Karpas-422 (cell line): ENCODE measurements around the gene LDLRAD1. TPM values are rescaled to one million over a fixed set of nuclear protein-coding genes. Genes with fewer than 3 reads are reported as not detected.
"Not testable (repeated sequence)": the region's sequence is repeated elsewhere in the genome, so short reads cannot be mapped to it uniquely, and the experiment has no call there.

ENCODE experiments used
- DNase-seq: peaks from one replicate; pipeline ENCODE4 v3.0.0-alpha.2; 2015
- H2AFZ ChIP-seq: fragments of 200-600 bp; sonication (generic); 2 replicates; pipeline ENCODE4 v1.6.1; 2014; ENCODE audit warnings: antibody characterized with exemption, low read length, mixed read lengths
- H3K27ac ChIP-seq: fragments of 200-600 bp; sonication (generic); 2 replicates; pipeline ENCODE4 v1.5.1; 2014; ENCODE audit warnings: mild to moderate bottlenecking, low read length, moderate library complexity
- H3K27me3 ChIP-seq: fragments of 200-600 bp; sonication (generic); 2 replicates; pipeline ENCODE4 v1.6.1; 2014; ENCODE audit warnings: low read length, mixed read lengths
- H3K36me3 ChIP-seq: fragments of 200-600 bp; sonication (generic); 2 replicates; pipeline ENCODE4 v1.6.1; 2014; ENCODE audit warnings: low read length, mixed read lengths; ENCODE audit not compliant: insufficient read depth
- H3K4me1 ChIP-seq: fragments of 200-600 bp; sonication (generic); 2 replicates; pipeline ENCODE4 v1.6.1; 2014; ENCODE audit warnings: mild to moderate bottlenecking, low read length, mixed read lengths
- H3K4me2 ChIP-seq: fragments of 200-600 bp; sonication (generic); 2 replicates; pipeline ENCODE4 v1.6.1; 2014; ENCODE audit warnings: low read length, low read depth, mild to moderate bottlenecking; ENCODE audit not compliant: poor library complexity, severe bottlenecking
- H3K4me3 ChIP-seq: fragments of 200-600 bp; sonication (generic); 2 replicates; pipeline ENCODE4 v1.5.1; 2014; ENCODE audit warnings: mild to moderate bottlenecking, antibody characterized with exemption, low read length, mixed read lengths
- H3K79me2 ChIP-seq: fragments of 200-600 bp; sonication (generic); 2 replicates; pipeline ENCODE4 v1.6.1; 2014; ENCODE audit warnings: mild to moderate bottlenecking, low read length, mixed read lengths
- H3K9ac ChIP-seq: fragments of 200-600 bp; sonication (generic); 2 replicates; pipeline ENCODE4 v1.6.0; 2014; ENCODE audit warnings: low read length
- H3K9me2 ChIP-seq: fragments of 200-600 bp; sonication (generic), shearing (Covaris generic); replicated peaks from 2 replicates; pipeline ENCODE4 v1.6.0; 2014; ENCODE audit warnings: mild to moderate bottlenecking, low read length, moderate library complexity; ENCODE audit not compliant: insufficient read depth
- H3K9me3 ChIP-seq: fragments of 300-700, 200-600 bp; sonication (generic); 2 replicates; pipeline ENCODE4 v1.6.1; 2014; ENCODE audit warnings: low read length, mixed read lengths
- H4K20me1 ChIP-seq: fragments of 200-600 bp; sonication (generic); 2 replicates; pipeline ENCODE4 v1.6.1; 2014; ENCODE audit warnings: mild to moderate bottlenecking, antibody characterized with exemption, low read length, low read depth; ENCODE audit not compliant: insufficient read depth
- total RNA-seq: library from RNA; depleted of rRNA; stranded (reverse); fragments of >200 nt; shearing (Covaris generic); gene quantifications from 2 replicates; pipeline ENCODE4 v1.2.3, GENCODE V29; 2014; ENCODE audit warnings: low replicate concordance

LDLRAD1 gene
- total RNA-seq, 1 experiment from 2014 or later = not detected

- Histone ChIP-seq H3K36me3 (no peaks in the 10 kb centered on the region), H3K9me2 (no peaks in the 10 kb centered on the region), H4K20me1 (no peaks in the 10 kb centered on the region), H3K4me2 (peak overlapping the region; percentile 44), H3K27me3 (no peaks in the 10 kb centered on the region), H2AFZ (no peak overlapping the region), H3K27ac (no peak overlapping the region), H3K9ac (no peak overlapping the region), H3K9me3 (no peaks in the 10 kb centered on the region), H3K79me2 (no peaks in the 10 kb centered on the region), H3K4me3 (no peak overlapping the region), H3K4me1 (peaks cover 10% of the 10 kb centered on the region)
- DNase-seq = no peak
Observed at GRCh38 chr1:53979712-53980450, 38.1 kb downstream of the LDLRAD1 start.

DNA sequence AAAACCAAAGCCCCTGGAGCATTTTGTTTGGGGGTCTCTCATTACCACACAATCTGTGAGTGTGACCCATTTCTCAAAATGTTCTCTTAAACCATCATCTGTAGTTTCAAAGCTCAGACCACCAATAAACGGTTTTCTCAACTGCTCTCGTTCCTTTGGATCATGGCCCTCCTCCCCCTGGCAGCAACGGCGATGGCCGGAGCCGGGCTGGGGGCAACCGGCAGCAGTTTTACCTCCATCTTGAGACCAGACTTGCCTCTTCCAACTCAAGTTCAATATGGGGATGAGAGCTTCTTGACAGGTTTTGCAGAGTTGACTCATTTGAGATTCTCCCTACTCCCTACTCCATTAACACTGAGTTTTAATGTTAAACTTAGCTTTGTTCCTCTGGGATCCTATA, 42.1 kb downstream of the LDLRAD1 start:
- Histone ChIP-seq H3K9me2 (no peaks in the 10 kb centered on the region), H3K9me3 (no peaks in the 10 kb centered on the region), H3K36me3 (peaks cover 2% of the 10 kb centered on the region; the same call in 1 of the 2 replicates), H3K4me2 (no peak overlapping the region), H3K79me2 (no peaks in the 10 kb centered on the region), H3K27me3 (no peaks in the 10 kb centered on the region), H3K4me1 (peaks cover 22% of the 10 kb centered on the region), H2AFZ (no peak overlapping the region), H3K9ac (no peak overlapping the region), H4K20me1 (no peaks in the 10 kb centered on the region), H3K27ac (no peak overlapping the region), H3K4me3 (no peak overlapping the region)
- DNase-seq = no peak

DNA sequence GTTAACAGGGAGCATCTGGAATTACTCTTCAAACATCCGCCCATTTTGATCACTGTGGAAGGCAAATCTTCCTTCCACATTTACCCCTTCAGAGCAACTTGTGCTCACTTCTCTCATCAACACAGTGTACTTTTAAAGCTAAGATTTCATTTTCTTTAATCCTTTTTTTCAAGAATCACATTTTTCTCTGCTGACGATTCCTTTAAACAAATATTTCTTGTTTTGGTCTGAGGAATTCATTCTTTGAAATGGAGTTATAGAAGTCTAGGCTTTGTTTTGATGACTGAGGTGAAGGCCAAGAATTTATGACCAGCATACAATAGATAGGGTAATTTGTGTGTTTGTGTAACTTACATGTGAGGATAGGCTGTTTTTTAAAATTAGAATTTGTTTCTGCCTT, 46.3 kb downstream of the LDLRAD1 start:
- Histone ChIP-seq H3K4me3 (no peak overlapping the region), H3K27ac (no peak overlapping the region), H3K36me3 (peaks cover 29% of the 10 kb centered on the region; the same call in 1 of the 2 replicates), H3K4me2 (no peak overlapping the region), H2AFZ (no peak overlapping the region), H3K79me2 (no peaks in the 10 kb centered on the region), H4K20me1 (no peaks in the 10 kb centered on the region), H3K9ac (no peak overlapping the region), H3K27me3 (no peaks in the 10 kb centered on the region), H3K4me1 (peaks cover 12% of the 10 kb centered on the region), H3K9me2 (no peaks in the 10 kb centered on the region), H3K9me3 (no peaks in the 10 kb centered on the region)
- no peak for DNase-seq

DNA sequence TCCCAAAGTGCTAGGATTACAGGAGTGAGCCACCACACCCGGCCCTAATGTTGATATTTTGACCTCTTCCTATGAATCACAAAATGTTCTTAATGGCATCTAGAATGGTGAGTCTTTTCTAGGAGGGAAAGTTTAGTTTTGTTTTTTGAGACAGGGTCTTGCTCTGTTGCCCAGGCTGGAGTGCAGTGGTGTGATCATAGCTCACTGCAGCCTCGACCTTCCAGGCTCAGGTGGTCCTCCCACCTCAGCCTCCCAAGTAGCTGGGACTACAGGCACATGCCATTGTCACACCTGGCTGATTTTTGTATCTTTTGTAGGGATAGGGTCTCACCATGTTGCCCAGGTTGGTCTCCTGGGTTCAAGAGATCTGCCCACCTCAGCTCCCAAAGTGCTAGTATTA, 48.7 kb downstream of the LDLRAD1 start:
- H3K36me3 ChIP-seq = peaks cover 44% of the 10 kb centered on the region; the same call in 1 of the 2 replicates
- not testable (repeated sequence) for H3K27me3 ChIP-seq, H3K4me3 ChIP-seq, H2AFZ ChIP-seq, H3K79me2 ChIP-seq, H3K4me2 ChIP-seq, H3K9ac ChIP-seq, H3K9me2 ChIP-seq, H3K9me3 ChIP-seq, DNase-seq, H4K20me1 ChIP-seq, H3K27ac ChIP-seq
- H3K4me1 ChIP-seq = peaks cover 12% of the 10 kb centered on the region

DNA sequence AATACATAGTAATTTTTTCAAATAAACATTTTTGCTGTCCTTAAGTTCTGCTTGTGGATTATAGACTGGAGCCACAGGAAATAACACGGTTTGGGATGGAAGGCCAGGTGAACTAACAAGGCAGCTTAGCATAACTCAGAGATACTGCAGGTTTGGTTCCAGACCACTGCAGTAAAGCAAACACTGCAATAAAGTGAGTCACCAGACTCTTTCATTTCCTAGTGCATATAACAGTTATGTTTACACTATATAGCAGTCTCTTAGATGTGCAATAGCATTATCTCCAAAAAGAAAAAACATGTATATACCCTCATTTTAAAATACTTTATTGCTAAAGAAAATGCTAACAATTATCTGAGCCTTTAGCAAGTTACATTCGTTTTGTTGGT, 49.9 kb downstream of the LDLRAD1 start:
- no peaks in the 10 kb centered on the region for H3K79me2 ChIP-seq
- H3K9me2 ChIP-seq = no peaks in the 10 kb centered on the region
- H2AFZ ChIP-seq = no peak overlapping the region

GRCh38 chr1:53967409-53968124, 50.4 kb downstream of the LDLRAD1 start:
- no peaks in the 10 kb centered on the region for H3K79me2 ChIP-seq
- no peaks in the 10 kb centered on the region for H3K27me3 ChIP-seq
- H3K9me3 ChIP-seq = no peaks in the 10 kb centered on the region
- DNase-seq = no peak
- H4K20me1 ChIP-seq = no peaks in the 10 kb centered on the region
- no peak overlapping the region for H2AFZ ChIP-seq
- H3K36me3 ChIP-seq = peaks cover 56% of the 10 kb centered on the region
- H3K4me2 ChIP-seq = no peak overlapping the region
- no peak overlapping the region for H3K27ac ChIP-seq
- no peaks in the 10 kb centered on the region for H3K9me2 ChIP-seq
- H3K4me1 ChIP-seq = peaks cover 13% of the 10 kb centered on the region
- H3K9ac ChIP-seq = no peak overlapping the region
- H3K4me3 ChIP-seq = no peak overlapping the region

More for the DNA sequence above, 49.9 kb downstream of the LDLRAD1 start:
- H3K4me2 ChIP-seq = no peak overlapping the region
- H3K4me1 ChIP-seq = peaks cover 13% of the 10 kb centered on the region
- H3K9ac ChIP-seq = no peak overlapping the region
- no peaks in the 10 kb centered on the region for H3K9me3 ChIP-seq
- H3K27me3 ChIP-seq = no peaks in the 10 kb centered on the region
- no peak overlapping the region for H3K4me3 ChIP-seq
- H4K20me1 ChIP-seq = no peaks in the 10 kb centered on the region
- no peak overlapping the region for H3K27ac ChIP-seq
- H3K36me3 ChIP-seq = peaks cover 52% of the 10 kb centered on the region
- DNase-seq = no peak

- H3K9me2 ChIP-seq = no peaks in the 10 kb centered on the region
- no peak for DNase-seq
- H3K36me3 ChIP-seq = peaks cover 63% of the 10 kb centered on the region
Observed at GRCh38 chr1:53966794-53967193, 51.2 kb downstream of the LDLRAD1 start.

GRCh38 chr1:53964109-53964508, 53.9 kb downstream of the LDLRAD1 start:
- peaks cover 20% of the 10 kb centered on the region for H3K4me1 ChIP-seq
- no peaks in the 10 kb centered on the region for H3K79me2 ChIP-seq
- no peak for DNase-seq
- no peak overlapping the region for H3K27ac ChIP-seq
- no peak overlapping the region for H3K4me2 ChIP-seq
- H3K27me3 ChIP-seq = no peaks in the 10 kb centered on the region
- H3K9me2 ChIP-seq = no peaks in the 10 kb centered on the region
- no peaks in the 10 kb centered on the region for H4K20me1 ChIP-seq
- peaks cover 80% of the 10 kb centered on the region for H3K36me3 ChIP-seq
- no peak overlapping the region for H3K9ac ChIP-seq
- no peak overlapping the region for H3K4me3 ChIP-seq
- no peak overlapping the region for H2AFZ ChIP-seq
- H3K9me3 ChIP-seq = no peaks in the 10 kb centered on the region

More at GRCh38 chr1:53966794-53967193, 51.2 kb downstream of the LDLRAD1 start:
- H3K4me1 ChIP-seq = peaks cover 15% of the 10 kb centered on the region
- no peak overlapping the region for H2AFZ ChIP-seq
- H3K27ac ChIP-seq = no peak overlapping the region
- no peak overlapping the region for H3K4me2 ChIP-seq
- H3K9me3 ChIP-seq = no peaks in the 10 kb centered on the region
- no peaks in the 10 kb centered on the region for H3K27me3 ChIP-seq
- no peak overlapping the region for H3K4me3 ChIP-seq
- H3K9ac ChIP-seq = no peak overlapping the region
- H4K20me1 ChIP-seq = no peaks in the 10 kb centered on the region
- H3K79me2 ChIP-seq = no peaks in the 10 kb centered on the region
